ENCODE measurements around the gene CCP110. TPM values are rescaled to one million over a fixed set of nuclear protein-coding genes. Genes with fewer than 3 reads are reported as not detected.
A peak's percentile ranks its signal among the peaks of the same experiment; 100 is the strongest.

Gene CCP110
- total and polyA plus RNA-seq, 8 donors, result 22.3 to 60.7 (median 49.6) TPM

DNA sequence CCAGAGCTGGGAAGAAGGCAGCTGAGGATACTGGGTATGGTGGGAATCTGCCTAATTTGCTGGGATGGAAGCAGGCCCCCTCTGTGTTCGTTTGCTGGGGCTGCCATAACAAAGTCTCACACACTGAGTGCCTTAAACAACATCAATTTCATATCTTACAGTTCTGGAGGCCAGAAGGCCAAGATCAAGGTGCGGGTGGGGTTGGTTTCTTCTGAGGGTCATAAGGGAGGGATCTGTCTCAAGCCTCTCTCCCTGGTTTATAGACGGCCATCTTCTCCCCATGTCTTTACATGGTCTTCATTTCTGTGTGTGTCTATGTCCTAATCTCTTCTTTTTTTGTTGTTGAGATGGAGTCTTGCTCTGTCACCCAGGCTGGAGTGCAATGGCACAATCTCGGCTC lies 37.7 kb upstream of the CCP110 start:
- H3K36me3 ChIP-seq, result peaks cover 0 to 23% of the 10 kb centered on the region in 2 donors
- ATAC-seq, result no peak
- intact Hi-C loops (cut with DNase I), result no loop called here
- TF ChIP-seq, protein P1, sequence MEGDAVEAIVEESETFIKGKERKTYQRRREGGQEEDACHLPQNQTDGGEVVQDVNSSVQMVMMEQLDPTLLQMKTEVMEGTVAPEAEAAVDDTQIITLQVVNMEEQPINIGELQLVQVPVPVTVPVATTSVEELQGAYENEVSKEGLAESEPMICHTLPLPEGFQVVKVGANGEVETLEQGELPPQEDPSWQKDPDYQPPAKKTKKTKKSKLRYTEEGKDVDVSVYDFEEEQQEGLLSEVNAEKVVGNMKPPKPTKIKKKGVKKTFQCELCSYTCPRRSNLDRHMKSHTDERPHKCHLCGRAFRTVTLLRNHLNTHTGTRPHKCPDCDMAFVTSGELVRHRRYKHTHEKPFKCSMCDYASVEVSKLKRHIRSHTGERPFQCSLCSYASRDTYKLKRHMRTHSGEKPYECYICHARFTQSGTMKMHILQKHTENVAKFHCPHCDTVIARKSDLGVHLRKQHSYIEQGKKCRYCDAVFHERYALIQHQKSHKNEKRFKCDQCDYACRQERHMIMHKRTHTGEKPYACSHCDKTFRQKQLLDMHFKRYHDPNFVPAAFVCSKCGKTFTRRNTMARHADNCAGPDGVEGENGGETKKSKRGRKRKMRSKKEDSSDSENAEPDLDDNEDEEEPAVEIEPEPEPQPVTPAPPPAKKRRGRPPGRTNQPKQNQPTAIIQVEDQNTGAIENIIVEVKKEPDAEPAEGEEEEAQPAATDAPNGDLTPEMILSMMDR (IDR thresholded peaks at IDR 0.05), result no peak
- no peak overlapping the region for H3K4me3 ChIP-seq
- no peak for DNase-seq
- H3K27me3 ChIP-seq, result no peaks in the 10 kb centered on the region
- no peaks in the 10 kb centered on the region for H3K4me1 ChIP-seq
- H3K9me3 ChIP-seq, result no peaks in the 10 kb centered on the region
- no peak overlapping the region for H3K27ac ChIP-seq

DNA sequence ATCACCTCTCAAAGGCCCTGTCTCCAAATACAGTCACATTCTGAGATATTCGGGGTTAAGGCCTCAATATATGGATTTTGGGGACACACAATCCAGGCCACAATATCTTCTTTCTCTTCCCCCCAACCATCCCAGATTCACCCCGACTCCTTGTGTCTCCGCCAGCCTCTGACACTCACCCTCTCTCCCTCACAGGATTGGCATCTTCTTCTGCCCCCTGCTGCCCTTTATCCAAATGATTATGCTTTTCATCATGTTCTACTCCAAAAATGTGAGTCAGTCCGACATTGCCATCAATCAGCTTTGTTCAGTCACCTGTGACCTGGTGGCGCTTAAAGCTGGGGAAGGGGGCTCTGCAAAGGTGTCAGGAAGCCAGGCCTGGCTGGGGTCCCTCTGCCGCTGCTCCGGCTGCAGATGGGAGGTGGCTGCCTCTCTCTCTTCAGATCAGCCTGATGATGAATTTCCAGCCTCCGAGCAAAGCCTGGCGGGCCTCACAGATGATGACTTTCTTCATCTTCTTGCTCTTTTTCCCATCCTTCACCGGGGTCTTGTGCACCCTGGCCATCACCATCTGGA lies 36.9 kb upstream of the CCP110 start:
- TF ChIP-seq, protein P1 (IDR thresholded peaks at IDR 0.05), result no peak
- DNase-seq (no peak), ATAC-seq (no peak)
- Histone ChIP-seq H3K9me3 (no peaks in the 10 kb centered on the region), H3K27me3 (no peaks in the 10 kb centered on the region), H3K4me3 (no peak overlapping the region), H3K27ac (no peak overlapping the region), H3K4me1 (no peaks in the 10 kb centered on the region), H3K36me3 (peaks cover 0 to 18% of the 10 kb centered on the region in 2 donors)
- intact Hi-C loops (cut with DNase I), result no loop called here

DNA sequence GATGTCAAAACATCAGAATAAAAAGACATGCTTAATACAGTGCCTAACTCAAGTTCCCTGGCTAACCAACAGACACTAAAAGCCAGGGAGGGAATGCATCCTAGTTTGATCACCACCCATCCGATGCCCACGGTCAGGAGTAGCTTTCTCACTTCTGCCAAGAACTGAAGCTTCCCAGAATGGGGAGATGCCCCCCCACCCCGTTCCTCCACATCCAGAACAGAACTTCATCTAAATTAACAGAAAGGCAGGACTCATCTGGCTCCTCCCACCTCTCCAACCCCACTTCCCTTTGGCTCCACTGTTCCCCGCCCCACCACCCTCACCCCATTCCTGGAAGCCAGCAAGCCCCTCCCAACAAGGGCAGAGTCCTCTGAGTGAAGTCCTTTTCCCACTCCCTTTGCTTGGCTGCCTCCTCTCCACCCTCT lies 35.5 kb upstream of the CCP110 start:
- intact Hi-C loops (cut with DNase I), result no loop called here
- H3K4me3 ChIP-seq, result no peak overlapping the region
- H3K9me3 ChIP-seq, result no peaks in the 10 kb centered on the region
- no peaks in the 10 kb centered on the region for H3K27me3 ChIP-seq
- ATAC-seq, result peak; percentile 84
- no peaks in the 10 kb centered on the region for H3K4me1 ChIP-seq
- DNase-seq, result no peak
- H3K36me3 ChIP-seq, result peaks cover 0 to 15% of the 10 kb centered on the region in 2 donors
- H3K27ac ChIP-seq, result no peak overlapping the region
- TF ChIP-seq, protein P1 (IDR thresholded peaks at IDR 0.05), result no peak

DNA sequence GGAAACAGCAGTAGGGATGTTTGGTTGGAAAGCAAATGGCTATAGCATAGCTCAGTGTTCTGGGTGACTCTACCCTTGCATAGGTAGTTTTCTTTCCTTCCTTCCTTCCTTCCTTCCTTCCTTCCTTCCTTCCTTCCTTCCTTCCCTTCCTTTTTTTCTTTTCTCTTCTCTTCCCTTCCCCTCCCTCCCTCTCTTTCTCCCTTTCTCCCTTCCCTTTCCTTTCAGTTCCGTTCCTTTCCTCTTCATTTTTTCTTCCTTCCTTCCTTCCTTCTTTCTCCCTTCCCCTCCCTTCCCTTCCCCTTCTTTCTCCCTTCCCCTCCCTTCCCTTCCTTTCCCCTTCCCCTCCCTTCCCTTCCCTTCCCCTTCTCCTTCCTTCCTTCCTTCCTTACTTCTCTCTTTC lies 33.1 kb upstream of the CCP110 start:
- TF ChIP-seq, protein P1 (IDR thresholded peaks at IDR 0.05), result no peak
- no peak for DNase-seq
- Histone ChIP-seq H3K4me1 (no peaks in the 10 kb centered on the region), H3K9me3 (no peaks in the 10 kb centered on the region), H3K27me3 (no peaks in the 10 kb centered on the region), H3K36me3 (peaks cover 0 to 27% of the 10 kb centered on the region in 2 donors), H3K4me3 (no peak overlapping the region), H3K27ac (no peak overlapping the region)
- intact Hi-C loops (cut with DNase I), result no loop called here
- ATAC-seq, result no peak

DNA sequence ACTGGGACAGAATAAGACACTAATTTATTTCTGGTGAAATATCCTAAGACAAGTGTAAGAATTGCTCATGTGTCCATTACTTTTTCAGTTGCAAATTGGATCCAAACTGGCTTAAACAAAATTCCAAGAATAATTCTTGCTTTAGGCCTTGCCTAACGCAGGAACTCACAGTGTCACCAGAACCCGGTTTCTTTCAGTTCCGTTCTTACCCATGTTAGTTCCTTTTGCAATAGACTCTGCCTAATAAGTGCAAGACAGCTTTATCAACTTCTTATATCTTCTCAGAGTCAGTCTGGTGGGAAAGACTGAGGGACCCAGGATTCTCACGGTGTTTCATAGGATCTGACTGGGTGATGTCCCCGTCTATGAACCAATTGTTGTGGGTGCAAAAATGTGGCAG lies 26.6 kb upstream of the CCP110 start:
- peak overlapping the region in 1 of 2 donors; percentile 48 for H3K27ac ChIP-seq
- H3K4me1 ChIP-seq, result no peaks in the 10 kb centered on the region
- TF ChIP-seq, protein P1 (IDR thresholded peaks at IDR 0.05), result no peak
- H3K9me3 ChIP-seq, result no peaks in the 10 kb centered on the region
- no peak for DNase-seq
- H3K36me3 ChIP-seq, result peaks cover 0 to 82% of the 10 kb centered on the region in 2 donors
- no peaks in the 10 kb centered on the region for H3K27me3 ChIP-seq
- intact Hi-C loops (cut with DNase I), result no loop called here
- no peak overlapping the region for H3K4me3 ChIP-seq
- no peak for ATAC-seq
